GM12892 (cell line): ENCODE measurements around the gene ARHGAP21.

ENCODE experiments used
- POLR2A ChIP-seq: IDR thresholded peaks from 2 replicates; pipeline ENCODE4 v1.6.1; 2011; ENCODE audit warnings: low read depth, low read length, control low read depth
- POLR2AphosphoS5 ChIP-seq: IDR thresholded peaks from 2 replicates; pipeline ENCODE4 v1.6.1; 2011; ENCODE audit warnings: low read depth, low read length, control low read depth

GRCh38 chr10:24597426-24597825 is 126.3 kb downstream of the ARHGAP21 start:
- TF ChIP-seq POLR2AphosphoS5 (no peak), POLR2A (no peak)
